ENCODE data around the gene PDE3A.

PDE3A gene

DNA sequence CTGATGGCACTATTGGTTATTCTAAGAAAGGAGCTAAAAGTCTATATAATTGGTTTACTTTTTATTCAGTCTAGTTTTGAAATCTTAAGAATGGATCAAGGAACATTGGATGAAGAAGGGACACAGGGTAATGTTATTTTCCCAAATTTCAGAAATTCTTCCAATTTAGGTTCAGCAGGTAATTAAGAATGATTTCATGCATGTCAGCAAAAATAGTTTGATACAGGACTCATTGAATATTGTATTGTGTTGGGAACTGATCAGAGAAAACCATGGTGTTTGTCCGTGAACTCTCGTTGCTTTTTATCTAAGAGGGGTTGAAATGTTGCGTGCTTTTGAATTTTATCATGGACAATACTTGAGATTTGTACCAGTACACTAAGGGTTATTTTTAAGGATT is 58.6 kb downstream of the PDE3A start:
- no peak for DNase-seq

DNA sequence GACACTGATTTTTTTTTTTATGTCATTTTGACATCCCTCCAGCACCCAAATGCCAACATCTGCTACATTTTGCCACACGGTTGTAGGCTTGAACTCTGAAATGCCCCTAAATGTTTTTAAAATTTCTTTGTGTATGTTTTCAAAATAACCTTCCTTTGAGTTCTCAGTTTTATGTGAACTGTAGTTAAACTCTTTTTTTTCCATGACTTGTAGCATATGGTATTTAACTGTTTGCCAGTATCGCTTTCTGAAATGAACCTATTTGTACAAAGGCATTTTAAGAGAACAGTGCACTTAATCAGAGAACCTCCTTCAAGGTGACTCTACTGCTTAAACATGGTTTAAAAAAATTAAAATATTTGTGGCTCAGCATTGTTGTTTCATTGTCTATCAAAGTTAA is 61.5 kb downstream of the PDE3A start:
- DNase-seq: no peak

DNA sequence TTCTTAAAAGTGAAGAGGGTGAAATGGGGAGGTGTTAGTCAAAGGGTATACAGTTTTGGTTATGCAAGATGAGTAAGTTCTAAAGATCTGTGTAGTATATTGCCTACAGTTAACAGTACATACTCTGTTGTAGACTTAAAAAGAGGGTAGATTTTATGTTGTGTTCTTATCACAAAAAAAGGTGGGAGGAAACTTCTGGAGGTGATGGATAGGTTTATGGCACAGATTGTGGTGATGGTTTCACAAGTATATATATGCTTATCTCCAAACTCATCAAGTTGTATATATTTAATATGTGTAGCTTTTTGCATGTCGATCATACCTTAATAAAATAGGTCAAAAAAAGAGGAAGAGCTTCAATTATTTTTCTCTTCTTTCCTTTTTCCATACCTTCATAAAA is 64.0 kb downstream of the PDE3A start:
- no peak for DNase-seq

DNA sequence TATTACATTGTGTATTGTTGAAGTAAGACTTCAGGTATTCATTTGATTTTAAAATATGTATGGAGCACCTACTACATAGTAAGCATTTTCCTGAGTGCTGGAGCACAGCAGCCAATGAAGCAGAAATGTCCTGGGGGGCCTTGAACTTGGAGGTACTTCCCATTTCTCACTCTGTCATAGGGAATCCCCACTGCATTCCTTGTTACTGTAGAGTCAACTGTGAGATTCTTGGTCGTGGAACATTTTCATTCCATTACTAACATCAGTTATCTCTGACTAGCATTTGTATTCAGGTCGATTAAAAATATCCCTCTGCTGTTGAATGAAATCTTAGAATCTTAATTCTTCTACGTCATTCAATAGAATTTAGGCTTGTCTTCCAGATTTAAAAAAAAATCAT is 66.7 kb downstream of the PDE3A start:
- DNase-seq: no peak

DNA sequence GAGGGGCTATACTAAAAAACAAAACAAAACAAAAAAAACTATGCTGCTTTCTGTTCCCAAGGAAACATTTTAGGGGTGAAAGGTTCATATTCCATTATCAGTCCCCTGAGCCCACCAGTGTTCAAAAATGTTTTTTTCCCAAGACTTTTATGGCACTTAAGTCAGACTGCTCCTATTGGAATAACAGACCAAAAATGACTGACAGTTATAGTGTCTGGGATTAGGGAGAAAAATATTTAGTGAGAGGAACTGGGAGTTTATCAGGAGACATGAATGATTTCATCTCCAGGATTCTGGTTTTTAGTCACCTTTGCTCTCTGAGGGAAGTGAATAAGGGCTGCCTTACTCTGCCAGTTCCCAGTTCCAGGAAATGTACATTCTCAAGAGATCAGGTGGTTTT is 68.0 kb downstream of the PDE3A start:
- no peak for DNase-seq

DNA sequence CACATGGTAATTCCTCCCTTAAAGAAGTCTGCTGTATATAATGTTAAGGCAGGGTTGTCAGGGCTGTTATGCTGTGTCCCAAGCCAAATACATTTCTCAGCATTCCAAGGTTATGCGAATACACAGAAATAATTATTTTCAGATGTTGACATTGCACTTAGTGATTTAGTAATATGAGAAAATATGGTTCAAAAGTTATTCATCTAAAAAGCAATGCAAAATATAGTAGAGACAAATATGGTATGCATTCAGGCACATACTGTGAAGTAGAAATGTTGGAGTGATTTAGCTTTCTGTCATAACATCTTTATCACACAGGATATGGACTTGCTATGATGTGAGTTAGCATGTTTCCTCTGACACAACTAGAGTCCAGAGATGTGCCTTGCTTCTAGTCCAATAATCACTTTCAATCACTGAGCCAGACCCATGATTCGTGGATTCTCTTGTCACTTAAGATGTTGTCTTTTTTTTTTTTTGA is 70.0 kb downstream of the PDE3A start:
- no peak for DNase-seq

DNA sequence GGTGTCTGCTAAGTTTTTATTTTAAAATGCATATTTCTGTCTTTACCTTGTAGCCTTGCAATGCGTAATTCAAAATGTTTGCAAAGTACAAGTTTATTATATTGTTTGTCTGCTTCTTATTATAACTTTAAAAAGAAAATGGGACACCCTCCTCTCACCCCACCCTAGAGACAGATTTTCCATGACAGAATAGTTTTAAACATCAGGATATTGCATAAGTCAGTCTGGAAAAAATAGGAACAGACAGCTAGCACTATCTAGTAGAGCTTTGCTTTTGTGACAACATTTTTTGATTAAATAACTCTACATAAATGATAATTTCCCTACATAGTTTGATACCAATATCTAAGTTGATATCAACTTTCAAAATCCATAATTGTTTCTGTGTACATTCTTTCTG is 71.3 kb downstream of the PDE3A start:
- no peak for DNase-seq

DNA sequence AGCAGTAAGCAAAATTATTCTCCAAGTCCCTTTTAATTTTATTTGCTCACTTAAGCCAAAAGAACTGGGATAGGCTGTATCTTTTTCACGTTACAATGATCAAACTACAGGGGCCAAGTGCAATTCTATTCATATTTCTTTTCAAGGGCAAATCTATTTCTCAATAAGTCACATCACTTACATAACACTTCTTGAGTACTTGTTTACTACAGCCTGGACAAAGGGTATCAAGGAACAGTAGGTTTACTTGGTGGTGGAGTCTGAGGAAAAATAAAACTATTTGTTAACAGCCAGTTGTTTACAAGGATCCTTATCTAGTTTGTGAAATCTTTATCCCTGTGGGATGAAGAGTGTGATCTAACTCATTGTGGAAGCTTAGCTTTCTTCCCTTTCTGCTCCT is 72.1 kb downstream of the PDE3A start:
- DNase-seq: no peak

DNA sequence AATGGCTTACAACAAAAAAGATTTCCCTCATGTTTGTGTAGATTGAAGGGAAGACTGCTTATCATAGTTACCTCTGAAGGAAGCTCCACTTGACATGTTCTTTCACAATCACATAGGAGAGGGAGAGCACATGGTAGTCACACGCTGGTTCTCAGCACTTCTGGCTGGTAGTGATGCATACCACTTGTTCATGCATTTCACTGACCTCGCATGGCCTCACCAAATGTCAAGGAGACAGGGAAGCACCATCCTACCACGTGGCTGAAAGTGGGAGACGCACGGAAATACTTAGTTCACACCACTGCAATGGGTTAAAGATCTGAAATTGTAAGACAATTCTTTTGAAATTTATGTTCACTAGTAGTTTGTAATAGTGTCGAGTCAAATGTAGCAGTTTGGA is 74.0 kb downstream of the PDE3A start:
- DNase-seq: no peak

DNA sequence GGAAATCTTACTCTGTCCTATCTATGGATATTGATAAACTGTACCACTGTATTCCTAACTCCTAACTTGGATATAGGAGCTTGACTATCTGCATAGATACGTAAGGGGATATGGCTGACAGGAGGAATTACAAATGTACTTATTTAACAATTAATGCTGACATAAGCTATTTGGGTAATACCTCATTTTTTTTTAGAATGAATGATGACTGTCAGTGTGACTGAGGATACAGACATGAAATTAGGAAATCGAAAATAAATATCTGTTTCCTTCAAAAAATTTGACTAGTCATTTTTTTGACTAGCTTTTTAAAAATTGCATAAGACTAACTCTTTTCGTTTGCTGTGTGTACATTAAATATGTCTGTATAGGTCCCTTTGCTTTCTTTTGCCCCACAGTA is 74.9 kb downstream of the PDE3A start:
- no peak for DNase-seq

DNA sequence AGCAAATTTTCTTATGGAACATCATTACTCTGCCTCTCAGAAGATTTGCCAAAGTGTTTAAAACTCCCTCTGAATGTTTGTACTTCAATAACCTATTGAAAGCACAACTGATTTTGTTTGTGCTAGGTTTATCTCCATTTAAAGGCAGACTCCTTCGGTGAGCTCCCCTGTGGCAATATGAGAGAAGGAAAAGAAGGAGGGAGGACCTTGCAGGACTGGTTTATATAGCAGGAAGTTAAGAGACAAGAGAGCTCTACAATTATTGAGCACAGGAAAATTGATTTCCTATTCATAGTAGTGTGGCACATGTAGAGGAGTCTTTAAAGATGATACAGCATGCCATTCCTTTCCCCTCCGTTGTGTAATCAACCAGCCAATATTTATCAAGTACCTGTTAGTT is 75.5 kb downstream of the PDE3A start:
- DNase-seq: no peak

DNA sequence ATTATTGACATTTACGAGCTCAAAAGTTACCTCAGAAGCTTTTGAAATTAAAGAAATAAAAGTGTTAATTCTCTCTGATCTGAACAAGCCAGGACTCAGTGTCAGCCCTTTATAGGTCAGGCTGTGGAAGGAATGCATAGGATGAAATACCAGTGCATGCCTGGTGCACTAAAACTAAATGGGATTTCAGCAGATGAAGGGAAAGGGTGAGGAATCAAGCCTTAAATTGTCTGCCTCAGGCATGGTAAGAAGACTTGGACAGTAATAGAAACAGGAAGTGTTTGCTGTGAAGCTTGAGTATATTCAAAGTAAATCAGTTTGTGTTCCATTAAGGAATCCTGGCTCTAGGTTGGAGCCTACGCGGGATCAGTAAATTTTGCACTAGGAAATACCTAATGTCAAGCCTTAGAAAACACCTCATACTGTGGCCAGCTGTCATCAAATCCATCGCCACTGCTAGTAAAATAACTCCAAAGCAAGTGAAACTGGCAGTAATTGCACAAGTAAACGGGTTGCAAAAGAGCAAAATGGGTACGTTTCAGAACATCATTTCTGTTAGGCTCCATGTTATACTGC is 76.3 kb downstream of the PDE3A start:
- no peak for DNase-seq

DNA sequence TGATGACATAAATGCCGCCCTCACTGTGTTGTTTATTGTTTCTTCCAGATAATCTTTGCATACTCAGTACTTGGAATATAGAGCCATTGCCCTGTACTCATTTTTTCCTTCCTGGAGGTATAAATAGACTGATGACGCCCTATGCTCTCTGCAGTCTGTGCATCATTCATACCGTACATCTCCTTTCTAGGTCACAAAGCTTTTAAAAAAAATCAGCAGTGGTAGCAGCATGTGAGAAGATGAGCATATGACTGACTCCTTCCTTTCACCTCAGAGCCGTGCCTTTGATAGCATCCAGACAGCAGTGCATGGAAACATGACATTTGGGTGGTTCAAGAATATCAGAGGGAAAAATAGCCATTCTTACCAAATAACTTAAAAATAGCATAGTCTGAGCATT is 77.3 kb downstream of the PDE3A start:
- DNase-seq: no peak

DNA sequence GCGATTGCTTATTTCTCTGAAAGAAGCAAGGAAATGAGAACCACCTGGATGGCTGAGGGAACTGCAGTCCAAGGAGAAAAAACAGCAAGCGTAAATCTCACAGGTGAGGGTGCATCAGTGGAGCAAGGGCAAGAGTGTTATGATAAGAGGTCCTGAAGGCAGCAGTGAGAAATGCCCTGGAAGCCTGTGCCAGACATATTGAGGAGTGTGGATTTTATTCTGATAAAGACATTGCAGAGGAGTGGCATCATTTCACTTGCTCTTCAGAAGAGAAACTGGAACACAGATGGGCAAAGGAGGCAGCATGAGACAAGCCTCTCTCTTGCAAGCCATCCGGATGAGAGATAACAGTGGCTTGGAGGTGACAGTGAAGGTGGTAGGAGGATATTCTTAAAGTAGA is 78.5 kb downstream of the PDE3A start:
- no peak for DNase-seq

DNA sequence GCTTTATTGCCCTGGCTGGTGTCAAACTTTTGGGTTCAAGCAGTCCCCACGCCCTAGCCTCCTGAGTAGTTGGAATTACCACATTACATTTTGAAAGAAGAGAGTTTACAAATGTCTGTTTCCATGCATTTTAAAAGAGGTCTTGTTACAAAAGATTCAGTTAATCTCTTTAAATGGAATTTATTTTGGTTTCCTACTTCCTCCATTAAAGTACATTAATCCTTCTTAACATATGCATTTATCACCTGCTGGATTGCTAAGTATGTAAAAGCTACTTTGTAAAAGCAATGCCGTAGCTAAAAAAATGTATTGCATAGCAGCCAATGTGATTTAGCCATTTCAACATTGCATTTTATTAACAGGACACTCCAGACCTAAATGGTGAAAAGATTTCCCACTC is 80.4 kb downstream of the PDE3A start:
- DNase-seq: no peak

DNA sequence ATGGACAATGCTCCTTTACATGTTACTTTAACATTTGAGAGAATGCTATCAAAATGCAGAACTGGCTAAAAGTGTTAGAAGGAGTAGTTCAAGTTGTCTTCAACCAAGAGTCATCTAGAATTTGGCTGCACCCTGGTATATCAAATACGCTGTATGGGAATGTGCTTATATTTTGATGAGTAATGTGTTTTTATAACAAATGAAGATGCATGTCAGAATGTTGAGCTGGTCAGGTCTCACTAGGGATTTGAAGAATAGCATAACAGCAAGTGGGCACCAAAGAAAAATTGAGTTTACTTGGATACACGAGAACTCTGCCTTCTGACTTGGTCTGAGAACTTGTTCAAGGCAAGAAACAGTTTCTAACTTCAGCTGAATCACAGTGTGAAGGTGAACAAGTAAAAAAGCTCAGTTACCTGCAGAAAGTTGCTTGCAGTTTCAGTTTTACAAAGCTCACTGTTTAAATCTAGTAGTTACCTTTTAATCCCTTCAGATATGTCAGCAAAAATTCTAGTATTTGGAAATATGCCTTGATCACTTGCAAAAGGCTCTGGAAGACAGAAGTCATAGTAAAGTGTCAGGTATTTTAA is 82.3 kb downstream of the PDE3A start:
- no peak for DNase-seq

DNA sequence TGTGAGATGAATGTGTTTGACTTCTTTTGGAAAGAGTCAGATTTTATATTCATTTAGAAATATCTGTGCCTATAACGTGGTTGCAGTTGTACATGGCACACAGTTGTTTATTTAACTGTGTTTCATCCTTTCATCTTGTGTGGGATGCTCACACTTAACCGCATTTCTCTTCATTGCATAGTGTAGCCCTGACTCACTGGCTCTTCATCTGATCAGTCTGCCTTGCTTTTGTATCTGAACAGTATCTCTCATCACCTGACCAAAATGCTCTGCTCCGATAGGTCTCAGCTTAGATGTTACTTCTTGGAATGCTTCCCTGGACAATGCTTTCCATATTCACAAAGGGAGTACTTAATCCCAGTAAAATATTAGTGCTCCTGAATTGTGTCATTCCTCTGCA is 83.4 kb downstream of the PDE3A start:
- no peak for DNase-seq

DNA sequence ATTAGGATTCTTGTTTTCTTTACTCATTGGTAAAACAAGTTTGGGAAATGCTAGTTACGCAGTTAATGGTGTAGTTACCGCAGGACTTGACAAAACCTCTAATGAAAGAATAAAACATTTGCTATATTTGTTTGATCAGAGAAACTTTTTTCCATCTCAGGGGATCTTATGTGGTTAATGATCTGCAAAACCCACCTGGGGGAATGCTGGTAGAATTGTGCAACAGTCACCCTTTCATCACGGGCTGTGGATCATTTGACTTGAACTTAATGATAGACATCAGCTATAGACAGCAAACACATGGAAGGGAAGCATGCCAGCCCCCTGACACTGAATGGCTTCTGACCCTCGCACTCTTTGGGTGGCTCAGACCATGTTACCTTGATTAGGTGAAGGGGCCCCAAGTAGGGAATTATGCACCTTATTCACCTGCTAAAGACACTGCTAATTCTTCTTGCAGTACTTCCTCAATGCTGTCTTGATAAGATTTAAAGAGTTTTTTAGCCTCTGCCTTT is 84.2 kb downstream of the PDE3A start:
- no peak for DNase-seq

DNA sequence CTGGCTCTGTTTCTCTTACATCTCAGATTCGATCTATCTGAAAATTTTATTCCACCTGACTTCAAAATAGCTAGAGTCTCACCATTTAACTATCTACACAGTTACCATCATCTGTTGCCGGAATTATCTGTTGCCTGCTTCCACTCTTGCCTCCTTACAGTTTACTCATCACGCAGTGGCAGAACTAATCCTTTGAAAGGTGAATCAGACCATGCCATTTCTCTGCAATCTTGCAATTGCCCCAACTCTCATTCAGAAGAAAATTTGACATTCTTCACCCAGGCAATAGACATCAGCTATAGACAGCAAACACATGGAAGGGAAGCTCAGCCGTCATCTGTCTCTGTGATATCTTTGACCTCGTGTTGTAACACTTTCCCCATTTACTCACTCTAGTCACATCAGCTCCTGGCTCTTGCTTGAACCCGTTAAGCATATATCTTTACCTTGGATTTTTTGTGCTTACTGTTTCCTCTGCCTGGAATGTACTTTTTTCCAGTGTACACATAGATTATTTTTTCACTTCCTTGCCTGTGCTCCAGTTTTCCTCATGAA is 85.5 kb downstream of the PDE3A start:
- no peak for DNase-seq

DNA sequence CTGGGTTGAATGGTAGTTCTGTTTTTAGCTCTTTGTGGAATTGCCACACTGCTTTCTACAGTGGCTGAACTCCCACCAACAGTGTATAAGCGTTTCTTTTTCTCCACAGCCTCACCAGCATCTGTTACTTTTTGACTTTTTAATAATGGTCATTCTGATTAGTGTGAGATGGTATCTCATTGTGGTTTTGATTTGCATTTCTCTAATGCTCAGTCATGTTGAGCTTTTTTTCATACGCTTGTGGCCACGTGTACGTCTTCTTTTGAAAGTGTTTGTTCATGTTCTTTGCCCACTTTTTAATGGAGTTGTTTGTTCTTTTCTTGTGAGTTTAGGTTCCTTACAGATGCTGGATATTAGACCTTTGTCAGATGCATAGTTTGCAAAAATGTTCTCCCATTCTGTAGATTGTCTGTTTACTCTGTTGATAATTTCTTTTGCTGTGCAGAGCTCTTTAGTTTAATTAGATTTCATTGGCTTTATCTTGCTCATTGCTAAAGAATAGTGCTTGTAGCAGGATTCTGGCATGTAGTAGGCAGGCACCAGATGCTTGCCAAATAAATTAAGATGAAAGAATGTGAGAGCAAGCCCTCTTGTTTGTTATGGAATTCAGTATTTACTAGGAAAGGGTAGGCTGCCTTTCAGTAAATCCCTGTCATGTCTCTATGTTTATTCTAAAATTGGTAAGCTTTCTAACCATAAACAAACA is 86.8 kb downstream of the PDE3A start:
- no peak for DNase-seq

DNA sequence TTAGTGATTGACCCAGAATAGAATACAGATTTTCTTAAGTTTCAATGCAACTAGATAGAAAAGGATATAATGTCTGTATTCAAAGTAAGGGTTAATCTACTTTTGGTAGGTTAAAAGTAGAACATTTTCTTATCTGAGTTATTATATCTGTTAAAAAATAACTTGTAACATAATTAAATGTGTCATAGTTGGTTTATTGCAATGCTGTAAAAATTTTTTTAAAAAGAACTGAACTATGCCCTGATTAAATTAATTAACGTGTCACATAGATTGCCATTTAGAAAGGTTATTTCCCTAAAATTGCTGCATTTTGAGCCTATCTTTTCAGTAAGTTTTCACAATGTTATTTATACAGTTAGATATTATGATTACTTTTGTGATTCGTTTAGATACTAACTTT is 89.2 kb downstream of the PDE3A start:
- no peak for DNase-seq

DNA sequence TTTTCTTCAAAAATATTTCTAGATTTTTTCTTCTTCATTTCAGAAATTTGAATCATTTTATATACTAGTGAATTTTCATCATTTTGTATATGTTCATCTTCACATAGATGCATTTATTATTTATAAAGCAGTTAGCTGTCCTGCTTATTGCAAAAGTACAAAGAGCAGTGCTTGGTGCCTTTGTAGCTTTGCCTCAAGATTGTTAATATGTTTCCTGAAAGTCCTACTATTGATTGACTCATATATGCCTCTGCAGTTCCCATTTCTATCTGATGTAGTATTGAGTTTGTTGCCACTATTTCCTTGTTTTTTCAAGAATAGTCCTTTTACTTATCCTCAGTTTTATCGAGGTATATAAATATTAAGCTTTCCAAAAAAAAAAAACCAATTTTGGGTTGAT is 89.7 kb downstream of the PDE3A start:
- no peak for DNase-seq

DNA sequence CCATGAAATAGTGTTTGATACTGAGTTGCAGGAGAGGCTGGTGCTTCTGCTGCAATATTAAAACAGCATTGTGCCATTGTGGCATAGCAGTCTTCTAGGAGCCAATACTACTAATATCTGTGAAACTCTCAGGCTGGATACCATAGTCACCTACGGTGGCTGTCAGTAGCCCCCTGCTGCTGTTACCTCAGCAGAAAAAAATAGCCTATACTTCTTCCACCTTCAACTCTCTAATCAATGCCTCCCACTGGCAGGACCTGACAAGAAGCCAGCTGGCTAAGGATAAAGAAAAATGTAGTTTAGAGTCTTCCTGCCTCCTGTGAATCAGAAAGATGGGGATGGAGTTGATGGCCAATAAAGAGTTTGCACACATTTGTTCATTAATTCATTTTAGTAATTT is 91.6 kb downstream of the PDE3A start:
- DNase-seq: no peak

DNA sequence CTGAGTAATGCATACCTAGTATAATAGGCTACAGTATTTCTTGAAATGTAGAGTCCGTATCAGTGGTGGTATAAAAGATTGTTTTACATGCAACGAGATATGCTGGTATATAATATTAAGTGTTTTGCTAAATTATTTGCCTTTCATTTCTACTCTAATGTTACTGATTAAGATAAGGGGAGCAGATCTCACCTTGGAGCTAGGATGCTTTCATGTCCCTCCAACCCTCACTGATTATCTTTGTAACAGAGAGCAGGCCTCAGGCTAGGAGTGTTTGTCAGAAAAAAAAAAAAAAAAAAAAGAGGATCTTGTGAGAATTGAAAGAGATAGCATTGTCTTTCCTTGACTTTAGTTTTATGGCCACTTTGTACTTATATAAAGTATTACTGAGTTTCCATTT is 92.6 kb downstream of the PDE3A start:
- no peak for DNase-seq
